Erythroblast (primary cell): ENCODE measurements around the gene KRT31.

Experiments
- GATA1 ChIP-seq: IDR thresholded peaks from 2 replicates; pipeline ENCODE4 v1.6.1; 2011; ENCODE audit warnings: low read depth, mild to moderate bottlenecking, control low read depth, low read length, moderate library complexity
- POLR2A ChIP-seq: IDR thresholded peaks from 2 replicates; pipeline ENCODE4 v1.6.1; 2011; ENCODE audit warnings: mild to moderate bottlenecking, low read length

DNA sequence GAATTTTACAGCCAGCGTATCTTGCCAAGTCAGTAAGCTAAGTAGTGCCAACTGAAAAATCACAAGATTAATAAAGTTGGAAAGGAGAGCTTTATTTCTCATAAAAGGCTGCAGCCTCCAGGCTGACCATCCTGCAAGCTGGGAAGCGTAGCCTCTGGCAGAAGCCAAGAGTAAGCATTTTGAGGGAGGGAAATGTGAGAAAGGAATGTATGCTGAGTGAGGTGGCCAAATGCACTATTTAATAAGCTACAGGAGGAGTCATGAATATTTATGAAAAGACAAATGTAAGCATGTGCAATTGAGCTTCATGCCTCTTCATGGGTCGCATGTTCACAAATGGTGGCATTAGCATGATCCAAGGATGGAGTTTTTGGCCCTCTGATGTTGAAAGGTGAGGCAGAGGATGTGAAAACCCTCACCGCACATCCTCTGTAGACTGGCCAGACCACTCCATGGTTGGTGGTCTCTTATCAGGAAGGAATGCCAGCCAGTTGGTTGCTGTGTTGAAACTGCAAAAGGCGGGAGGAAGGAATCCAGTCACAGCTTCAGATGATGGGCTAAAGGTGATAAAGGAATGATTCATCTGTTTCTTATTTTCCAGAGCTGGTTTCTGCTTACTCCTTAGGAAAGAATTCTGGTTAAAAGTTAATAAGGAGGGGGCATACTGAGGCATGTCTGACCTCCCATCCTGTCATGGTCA lies 37.0 kb downstream of the KRT31 start:
- no peak for TF ChIP-seq POLR2A
- no peak for TF ChIP-seq GATA1
